ENCODE data around the gene PLEKHB1. TPM values are rescaled to one million over a fixed set of nuclear protein-coding genes. Genes with fewer than 3 reads are reported as not detected.

The PLEKHB1 gene
- total and polyA plus RNA-seq, 11 donors: 0.82 to 36.3 (median 10.8) TPM

- WGBS, 4 donors: 96 to 100% (median 98%) methylated on average over 3 of the region's 3 CpGs
- Histone ChIP-seq H3K9me3 (no peaks in the 10 kb centered on the region), H3K27ac (no peak overlapping the region), H3K4me1 (peaks cover 0 to 43% (median 27%) of the 10 kb centered on the region in 12 donors), H3K36me3 (no peaks in the 10 kb centered on the region), H3K27me3 (no peaks in the 10 kb centered on the region), H3K4me3 (no peak overlapping the region)
- no peak for DNase-seq
- TF ChIP-seq CTCF (IDR thresholded peaks at IDR 0.05): no peak
- TF ChIP-seq POLR2A (IDR thresholded peaks at IDR 0.05): no peak
- no peak for ATAC-seq
- intact Hi-C loops (cut with DNase I): loop anchor here in 5 of 10 donors (2.0 to 10.0 kb wide), 5 partner anchors 258 to 355 kb away; partner anchors contain the start of genes ARHGEF17 (in 1 of the 5) and RELT (in 1 of the 5)
These were observed 16.2 kb downstream of the PLEKHB1 start for GRCh38 chr11:73662445-73663157.

- intact Hi-C loops (cut with DNase I): loop anchor here in 5 of 10 donors (2.0 to 10.0 kb wide), 5 partner anchors 259 to 357 kb away; partner anchors contain the start of genes ARHGEF17 (in 1 of the 5) and RELT (in 1 of the 5)
- ATAC-seq (no peak), DNase-seq (no peak)
- TF ChIP-seq CTCF (IDR thresholded peaks at IDR 0.05) (no peak), POLR2A (IDR thresholded peaks at IDR 0.05) (no peak)
- H3K27me3 ChIP-seq: no peaks in the 10 kb centered on the region
- WGBS, 4 donors: 69 to 77% (median 73%) methylated on average over 3 of the region's 3 CpGs
- peak overlapping the region in 3 of 12 donors; percentile 12 to 21 (median 21) for H3K27ac ChIP-seq
- no peaks in the 10 kb centered on the region for H3K36me3 ChIP-seq
- peaks cover 0 to 43% (median 27%) of the 10 kb centered on the region in 12 donors for H3K4me1 ChIP-seq
- H3K9me3 ChIP-seq: no peaks in the 10 kb centered on the region
- H3K4me3 ChIP-seq: no peak overlapping the region
These were observed 17.5 kb downstream of the PLEKHB1 start for GRCh38 chr11:73663604-73664495.

- Histone ChIP-seq H3K36me3 (no peaks in the 10 kb centered on the region), H3K4me1 (peaks cover 0 to 43% (median 27%) of the 10 kb centered on the region in 12 donors), H3K27ac (peak overlapping the region in 1 of 12 donors; percentile 15), H3K27me3 (no peaks in the 10 kb centered on the region), H3K4me3 (no peak overlapping the region), H3K9me3 (no peaks in the 10 kb centered on the region)
- DNase-seq (no peak), ATAC-seq (no peak)
- no peak for TF ChIP-seq CTCF (IDR thresholded peaks at IDR 0.05)
- TF ChIP-seq POLR2A (IDR thresholded peaks at IDR 0.05): no peak
- intact Hi-C loops (cut with DNase I): loop anchor here in 4 of 10 donors (5.0 to 10.0 kb wide), 4 partner anchors 263 to 358 kb away; partner anchors contain the start of genes ARHGEF17 (in 1 of the 4) and RELT (in 1 of the 4)
These were observed 18.5 kb downstream of the PLEKHB1 start for GRCh38 chr11:73664877-73665276.

- TF ChIP-seq CTCF (IDR thresholded peaks at IDR 0.05): no peak
- no peak for TF ChIP-seq POLR2A (IDR thresholded peaks at IDR 0.05)
- DNase-seq (no peak), ATAC-seq (no peak)
- Histone ChIP-seq H3K27ac (no peak overlapping the region), H3K4me3 (no peak overlapping the region), H3K36me3 (no peaks in the 10 kb centered on the region), H3K4me1 (peaks cover 0 to 38% (median 21%) of the 10 kb centered on the region in 12 donors), H3K27me3 (no peaks in the 10 kb centered on the region), H3K9me3 (no peaks in the 10 kb centered on the region)
- 89 to 98% (median 94%) methylated on average over 1 of the region's 1 CpG for WGBS, 4 donors
- intact Hi-C loops (cut with DNase I): loop anchor here in 1 of 10 donors (10.0 kb wide), 1 partner anchor 293 kb away; the partner anchor contains the start of gene RELT
These were observed 21.5 kb downstream of the PLEKHB1 start for GRCh38 chr11:73667891-73668290.

Data from heart left ventricle (tissue), 16 donors.